Measurements from ENCODE around the gene TPM2. TPM values are rescaled to one million over a fixed set of nuclear protein-coding genes. Genes with fewer than 3 reads are reported as not detected.
A peak's percentile ranks its signal among the peaks of the same experiment; 100 is the strongest.

TPM2 gene
- total and polyA plus RNA-seq, 9 of the 15 experiments (the other 6 are each of a cell fraction or from before 2014, with no cell fraction given): 0.28 to 16.1 (median 4.5) TPM

DNA sequence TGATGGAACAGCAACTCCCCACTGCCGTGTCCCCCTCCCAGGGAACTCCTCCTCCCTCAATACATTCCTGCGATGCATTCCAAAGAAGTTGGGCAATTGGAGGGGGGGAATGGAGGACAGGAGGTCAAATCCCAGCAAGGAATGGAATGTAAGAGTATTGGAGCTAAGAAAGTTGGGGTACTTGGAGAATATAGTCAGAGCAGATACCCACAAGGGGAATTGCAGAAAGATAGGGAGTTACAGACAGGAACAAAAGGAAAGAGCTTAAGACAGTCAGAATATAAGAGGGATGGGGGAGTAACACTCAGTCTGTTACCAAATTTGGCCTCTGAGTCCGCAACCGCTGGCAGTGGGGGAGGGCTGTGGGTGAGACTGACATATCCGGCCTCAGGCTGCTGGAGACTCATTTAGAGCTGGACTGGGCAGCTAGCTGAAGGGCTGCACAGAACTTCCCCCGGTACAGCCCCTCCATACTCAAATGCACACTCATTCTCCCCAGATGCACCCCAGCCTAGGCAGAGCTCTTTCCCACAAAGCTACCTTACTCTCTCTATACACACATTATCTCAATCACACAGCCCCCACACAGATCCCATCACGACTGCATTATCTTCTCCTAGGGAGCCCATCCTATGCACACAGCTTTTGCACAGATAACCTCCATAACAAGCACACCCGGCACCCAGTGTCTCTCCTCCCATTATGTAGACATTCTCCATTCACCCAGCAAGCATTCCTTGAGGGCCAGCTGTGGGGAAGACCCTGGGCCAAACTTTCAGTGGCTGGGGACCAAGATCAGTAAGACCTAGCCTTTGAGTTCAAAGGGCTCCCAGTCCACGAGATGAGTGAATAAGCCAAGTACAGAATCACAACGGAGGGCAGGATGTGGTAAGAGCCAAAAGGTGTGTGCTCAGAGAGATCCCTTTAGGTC lies 38.6 kb upstream of the TPM2 start (continued):
- TF ChIP-seq ZNF146 (CRISPR knock-in tag; IDR thresholded peaks at IDR 0.05; ENCODE audit: unreplicated experiment): no peak
- TF ChIP-seq ZNF282 (CRISPR knock-in tag; IDR thresholded peaks at IDR 0.05): no peak
- no peak for TF ChIP-seq ZFP30 (CRISPR knock-in tag; IDR thresholded peaks at IDR 0.05; ENCODE audit: borderline replicate concordance)
- TF ChIP-seq HDAC3 (IDR thresholded peaks at IDR 0.05; ENCODE audit: borderline replicate concordance, partially characterized antibody): peak; percentile 71
- TF ChIP-seq, protein P1, sequence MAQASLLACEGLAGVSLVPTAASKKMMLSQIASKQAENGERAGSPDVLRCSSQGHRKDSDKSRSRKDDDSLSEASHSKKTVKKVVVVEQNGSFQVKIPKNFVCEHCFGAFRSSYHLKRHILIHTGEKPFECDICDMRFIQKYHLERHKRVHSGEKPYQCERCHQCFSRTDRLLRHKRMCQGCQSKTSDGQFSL (CRISPR knock-in tag; IDR thresholded peaks at IDR 0.05): no peak
- TF ChIP-seq, protein P1 (tag; IDR thresholded peaks at IDR 0.05): no peak
- no peak for TF ChIP-seq MED1 (CRISPR knock-in tag; IDR thresholded peaks at IDR 0.05; ENCODE audit: borderline replicate concordance)
- TF ChIP-seq, protein P2, sequence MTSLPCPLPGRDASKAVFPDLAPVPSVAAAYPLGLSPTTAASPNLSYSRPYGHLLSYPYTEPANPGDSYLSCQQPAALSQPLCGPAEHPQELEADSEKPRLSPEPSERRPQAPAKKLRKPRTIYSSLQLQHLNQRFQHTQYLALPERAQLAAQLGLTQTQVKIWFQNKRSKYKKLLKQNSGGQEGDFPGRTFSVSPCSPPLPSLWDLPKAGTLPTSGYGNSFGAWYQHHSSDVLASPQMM (CRISPR knock-in tag; IDR thresholded peaks at IDR 0.05): no peak
- no peak for TF ChIP-seq ATF1 (CRISPR knock-in tag; IDR thresholded peaks at IDR 0.05)
- TF ChIP-seq ATF1 (tag; IDR thresholded peaks at IDR 0.05): 0 out of 2 replicates have a peak, but pooled peaks have one; percentile 45
- TF ChIP-seq ZEB2 (IDR thresholded peaks at IDR 0.05): peak; percentile 75
- TF ChIP-seq, protein P3, sequence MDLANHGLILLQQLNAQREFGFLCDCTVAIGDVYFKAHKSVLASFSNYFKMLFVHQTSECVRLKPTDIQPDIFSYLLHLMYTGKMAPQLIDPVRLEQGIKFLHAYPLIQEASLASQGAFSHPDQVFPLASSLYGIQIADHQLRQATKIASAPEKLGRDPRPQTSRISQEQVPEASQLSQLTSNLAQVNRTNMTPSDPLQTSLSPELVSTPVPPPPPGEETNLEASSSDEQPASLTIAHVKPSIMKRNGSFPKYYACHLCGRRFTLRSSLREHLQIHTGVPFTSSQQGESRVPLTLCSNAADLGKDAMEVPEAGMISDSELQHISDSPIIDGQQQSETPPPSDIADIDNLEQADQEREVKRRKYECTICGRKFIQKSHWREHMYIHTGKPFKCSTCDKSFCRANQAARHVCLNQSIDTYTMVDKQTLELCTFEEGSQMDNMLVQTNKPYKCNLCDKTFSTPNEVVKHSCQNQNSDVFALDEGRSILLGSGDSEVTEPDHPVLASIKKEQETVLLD (IDR thresholded peaks at IDR 0.05): peak; percentile 88
- TF ChIP-seq ILK (tag; IDR thresholded peaks at IDR 0.05; ENCODE audit: borderline replicate concordance, low read depth): no peak
- TF ChIP-seq GATA2 (CRISPR knock-in tag; IDR thresholded peaks at IDR 0.05): peak; percentile 60; the same call in 1 of the 2 replicates
- TF ChIP-seq ZNF124 (CRISPR knock-in tag; IDR thresholded peaks at IDR 0.05): no peak
- no peak for TF ChIP-seq RBM25 (IDR thresholded peaks at IDR 0.05; ENCODE audit: low read depth, low read length, severe bottlenecking)
- no peak for TF ChIP-seq HSF4 (CRISPR knock-in tag; IDR thresholded peaks at IDR 0.05; ENCODE audit: borderline replicate concordance)
- no peak for TF ChIP-seq RBBP5 (IDR thresholded peaks at IDR 0.05; ENCODE audit: borderline replicate concordance, insufficient read depth, low read length, poor library complexity, severe bottlenecking)
- TF ChIP-seq, protein P4, sequence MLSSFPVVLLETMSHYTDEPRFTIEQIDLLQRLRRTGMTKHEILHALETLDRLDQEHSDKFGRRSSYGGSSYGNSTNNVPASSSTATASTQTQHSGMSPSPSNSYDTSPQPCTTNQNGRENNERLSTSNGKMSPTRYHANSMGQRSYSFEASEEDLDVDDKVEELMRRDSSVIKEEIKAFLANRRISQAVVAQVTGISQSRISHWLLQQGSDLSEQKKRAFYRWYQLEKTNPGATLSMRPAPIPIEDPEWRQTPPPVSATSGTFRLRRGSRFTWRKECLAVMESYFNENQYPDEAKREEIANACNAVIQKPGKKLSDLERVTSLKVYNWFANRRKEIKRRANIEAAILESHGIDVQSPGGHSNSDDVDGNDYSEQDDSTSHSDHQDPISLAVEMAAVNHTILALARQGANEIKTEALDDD (IDR thresholded peaks at IDR 0.05): peak; percentile 69; the same call in 1 of the 2 replicates
- TF ChIP-seq STAT5A (IDR thresholded peaks at IDR 0.05; ENCODE audit: borderline replicate concordance, low read length): peak; percentile 73; the same call in 1 of the 2 replicates
- no peak for TF ChIP-seq ZNF197 (CRISPR knock-in tag; IDR thresholded peaks at IDR 0.05; ENCODE audit: low read depth)
